HG03175 (cell line): ENCODE data around the gene PLIN4.
A peak's percentile ranks its signal among the peaks of the same experiment; 100 is the strongest.

Experiments
- ATAC-seq: cut with Tn5 transposase; IDR thresholded peaks from one replicate; pipeline ENCODE4 v1.9.1; 2021; ENCODE audit warnings: mild to moderate bottlenecking, moderate library complexity; ENCODE audit not compliant: unreplicated experiment

Gene PLIN4

GRCh38 chr19:4493104-4493928 is 25.0 kb downstream of the PLIN4 start:
- ATAC-seq: no peak

- no peak for ATAC-seq
Observed at GRCh38 chr19:4492337-4493103, 25.8 kb downstream of the PLIN4 start.

- no peak for ATAC-seq
Observed at GRCh38 chr19:4491446-4491845, 26.8 kb downstream of the PLIN4 start.

GRCh38 chr19:4488496-4488895 is 29.8 kb downstream of the PLIN4 start:
- ATAC-seq: no peak

GRCh38 chr19:4487572-4487971 is 30.7 kb downstream of the PLIN4 start:
- ATAC-seq: no peak

GRCh38 chr19:4483385-4483784 is 34.9 kb downstream of the PLIN4 start:
- no peak for ATAC-seq

- ATAC-seq: no peak
Observed at GRCh38 chr19:4482721-4483364, 35.4 kb downstream of the PLIN4 start.

- ATAC-seq: no peak
Observed at GRCh38 chr19:4477034-4477801, 41.1 kb downstream of the PLIN4 start.

GRCh38 chr19:4474514-4475022 is 43.7 kb downstream of the PLIN4 start:
- no peak for ATAC-seq

GRCh38 chr19:4473763-4474513 is 44.3 kb downstream of the PLIN4 start:
- no peak for ATAC-seq

- no peak for ATAC-seq
Observed at GRCh38 chr19:4473011-4473762, 45.1 kb downstream of the PLIN4 start.

GRCh38 chr19:4472174-4472974 is 45.9 kb downstream of the PLIN4 start, which contains the start of gene HDGFL2:
HDGFL2 (plus strand) TSS chr19:4472297; CDS start chr19:4472351, 54 bp downstream.
- ATAC-seq: no peak

GRCh38 chr19:4471403-4472173 is 46.7 kb downstream of the PLIN4 start:
- peak; percentile 93 for ATAC-seq

GRCh38 chr19:4467835-4468234 is 50.5 kb downstream of the PLIN4 start:
- ATAC-seq: no peak

- ATAC-seq: no peak
Observed at GRCh38 chr19:4464815-4465581, 53.3 kb downstream of the PLIN4 start.

- peak; percentile 90 for ATAC-seq
Observed at GRCh38 chr19:4457654-4458395, 60.5 kb downstream of the PLIN4 start, which contains the start of gene UBXN6. UBXN6 (minus strand) TSS chr19:4457794; CDS start chr19:4457697, 97 bp downstream.
